Ovary (tissue), 9 donors: ENCODE results near the gene ZNF652. TPM values are rescaled to one million over a fixed set of nuclear protein-coding genes. Genes with fewer than 3 reads are reported as not detected.

Source experiments
- DNase-seq, 5 donors: peaks; one replicate each; pipeline ENCODE4 v3.0.0-alpha.2; 2019 to 2020
- H3K27ac ChIP-seq, 2 donors: fragments of 200-600 bp; one replicate each; pipeline versions ENCODE4 v1.5.1 to v1.8.0; 2019 to 2022
- H3K27me3 ChIP-seq: fragments of 200-600 bp; one replicate; pipeline ENCODE4 v1.8.0; 2022
- H3K36me3 ChIP-seq: fragments of 200-600 bp; sonication (generic); one replicate; pipeline ENCODE4 v1.5.1; 2019
- H3K4me1 ChIP-seq: one replicate; pipeline ENCODE4 v1.8.1; 2013; ENCODE audit warnings: mild to moderate bottlenecking, moderate library complexity; ENCODE audit not compliant: insufficient read depth
- H3K4me3 ChIP-seq: fragments of 200-600 bp; sonication (generic); one replicate; pipeline ENCODE4 v1.5.1; 2017
- H3K9me3 ChIP-seq, 2 donors: fragments of 200-600 bp in 1 of 2; sonication (generic) in 1 of 2; one replicate each; pipeline versions ENCODE4 v1.5.1 to v1.8.1; 2013 to 2019; ENCODE audit warnings: mild to moderate bottlenecking in 1 of 2, moderate library complexity in 1 of 2
- CTCF ChIP-seq, 3 donors: fragments of 450-650 bp in 2 of 3; fragments of 200-600 bp in 1 of 3; IDR thresholded peaks; one replicate each; pipeline versions ENCODE4 v1.5.1 to v1.8.0; 2016 to 2022; ENCODE audit warnings: antibody characterized with exemption in 3 of 3, mild to moderate bottlenecking in 1 of 3
- EP300 ChIP-seq: sonication (generic); formaldehyde crosslinking; IDR thresholded peaks from one replicate; pipeline ENCODE4 v1.6.1; 2017; ENCODE audit warnings: antibody characterized with exemption
- POLR2A ChIP-seq: fragments of 450-650 bp; IDR thresholded peaks from one replicate; pipeline ENCODE4 v1.6.1; 2017; ENCODE audit warnings: antibody characterized with exemption, mild to moderate bottlenecking, moderate library complexity
- WGBS, 3 donors: extraction: QIAGEN DNeasy Blood & Tissue Kit in 1 of 3; methylation state at CpG; one replicate each; pipeline versions ENCODE4 v1.1.5 to v1.1.7; 2013 to 2017; 5-methylcytosine and 5-hydroxymethylcytosine counted together
- intact Hi-C, 4 donors: fragments of 100-400 bp; cut with DNase I; formaldehyde crosslinking; loops; one replicate each; pipeline versions ENCODE4 v1.11.0 to v1.15.1; 2022 to 2023
- polyA plus RNA-seq, 2 donors: library from polyadenylated mRNA; stranded (reverse); fragments of 200-250 nt in 1 of 2; fragments of 350-450 nt in 1 of 2; fragmentation: Illumina TruSeq in 1 of 2; extraction: RNeasy Lipid Tissue Mini Kit (QIAGEN cat#74804) in 1 of 2; gene quantifications; one replicate each; pipeline ENCODE4 v1.2.3, GENCODE V29; 2013 to 2014
- total RNA-seq, 7 donors: library from RNA; depleted of rRNA in 2 of 7; stranded (reverse); fragments of >200 nt in 2 of 7; fragmentation: NEBNext Ultra II Directional in 3 of 7; extraction: Animal tissue kit (Norgen Biotek cat#: 25700) in 3 of 7; gene quantifications; one replicate each; pipeline versions ENCODE4 v1.1.0 to v1.2.4, GENCODE V29; 2016 to 2023
- donor health status: DM: no; HTN: no; CAD: no; lungs with moderate emphysema.
- donor health status: DM: no; HTN: no; CAD: no.
- donor health status: Bipolar disorder and iron deficiency.
- donor health status: DM: yes; HTN: yes; CAD: no.
- donor health status: DM: no; HTN: no; CAD: no.
- donor health status: DM: yes; HTN: yes; CAD: no.

The ZNF652 gene
- total and polyA plus RNA-seq, 9 donors: 17.1 to 60.9 (median 48.8) TPM

- Histone ChIP-seq H3K9me3 (no peaks in the 10 kb centered on the region), H3K36me3 (no peaks in the 10 kb centered on the region), H3K4me1 (no peaks in the 10 kb centered on the region), H3K27ac (no peak overlapping the region), H3K4me3 (no peak overlapping the region), H3K27me3 (no peaks in the 10 kb centered on the region)
- intact Hi-C loops: loop anchor here (2.0 to 10.0 kb wide), 6 partner anchors 77 to 242 kb away; no protein-coding TSS in a partner anchor
- TF ChIP-seq POLR2A: no peak
- TF ChIP-seq EP300: no peak
- peak; percentile 25 to 61 (median 56) for TF ChIP-seq CTCF (IDR thresholded peaks at IDR 0.05)
- WGBS, 3 donors: 32 to 41% (median 39%) methylated on average over 9 of the region's 9 CpGs
- DNase-seq: peak; percentile 62 to 74 (median 67)
These were observed 46.3 kb downstream of the ZNF652 start for GRCh38 chr17:49315551-49316257.

DNA sequence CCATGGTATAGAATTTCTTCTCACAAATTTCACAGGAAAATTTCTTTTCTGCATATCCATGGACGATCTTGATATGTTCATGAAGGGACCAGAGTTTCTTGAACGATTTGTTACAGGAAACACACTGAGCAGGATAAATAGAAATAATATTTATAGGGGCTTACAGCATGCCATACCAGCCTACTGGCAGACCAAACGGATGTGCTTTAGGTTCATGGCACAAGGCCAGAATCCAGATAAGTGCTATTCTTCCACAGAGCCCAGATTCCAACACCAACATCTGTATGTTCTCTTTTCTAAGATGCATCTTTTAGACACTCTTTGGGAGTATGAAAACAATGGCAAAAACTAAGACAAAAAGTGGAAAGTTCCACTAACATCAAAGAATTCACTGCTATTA is 49.3 kb downstream of the ZNF652 start:
- no peaks in the 10 kb centered on the region for H3K36me3 ChIP-seq
- TF ChIP-seq EP300 (no peak), POLR2A (no peak), CTCF (IDR thresholded peaks at IDR 0.05) (no peak)
- no peaks in the 10 kb centered on the region for H3K9me3 ChIP-seq
- WGBS, 3 donors: 73 to 81% (median 76%) methylated on average over 3 of the region's 3 CpGs
- intact Hi-C loops: loop anchor here (10.0 kb wide), 3 partner anchors 82 to 242 kb away; no protein-coding TSS in a partner anchor
- no peak overlapping the region for H3K4me3 ChIP-seq
- no peaks in the 10 kb centered on the region for H3K4me1 ChIP-seq
- H3K27ac ChIP-seq: no peak overlapping the region
- no peaks in the 10 kb centered on the region for H3K27me3 ChIP-seq
- DNase-seq: no peak

- intact Hi-C loops: no loop called here
- Histone ChIP-seq H3K36me3 (no peaks in the 10 kb centered on the region), H3K27ac (no peak overlapping the region), H3K4me3 (no peak overlapping the region), H3K27me3 (no peaks in the 10 kb centered on the region), H3K4me1 (no peaks in the 10 kb centered on the region), H3K9me3 (no peaks in the 10 kb centered on the region)
- no peak for DNase-seq
- 92 to 95% (median 94%) methylated on average over 3 of the region's 3 CpGs for WGBS, 3 donors
- TF ChIP-seq EP300 (no peak), CTCF (IDR thresholded peaks at IDR 0.05) (no peak)
These were observed 62.1 kb downstream of the ZNF652 start for GRCh38 chr17:49299996-49300395.

DNA sequence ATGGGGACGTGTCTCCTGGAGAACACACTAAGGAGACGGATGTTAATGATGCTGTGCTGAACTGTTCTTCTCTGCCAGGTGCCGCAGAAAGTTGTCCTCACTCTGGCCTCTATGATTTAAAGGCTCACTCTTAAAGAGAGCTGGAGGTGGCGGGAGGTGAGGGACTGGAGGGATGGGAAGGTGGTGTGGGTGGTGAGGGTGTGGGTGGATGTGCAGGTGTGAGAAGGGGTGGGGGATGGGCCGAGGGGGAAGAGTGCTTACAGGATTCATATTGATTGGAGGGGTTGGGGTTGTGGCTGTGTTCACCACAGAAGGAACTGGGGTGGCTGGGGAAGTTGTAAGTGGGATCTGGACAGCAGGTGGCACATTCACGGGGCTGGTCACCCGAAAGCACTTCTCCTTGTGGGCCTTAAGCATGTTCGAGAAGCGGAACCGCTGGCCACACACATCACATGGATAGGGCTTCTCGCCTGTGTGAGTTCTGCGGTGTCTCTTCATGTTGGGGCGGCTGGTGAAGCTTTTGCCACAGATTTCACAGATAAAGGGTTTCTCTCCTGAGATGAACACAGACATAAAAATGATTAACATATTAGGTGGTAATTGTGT is 63.6 kb downstream of the ZNF652 start:
- H3K27me3 ChIP-seq: no peaks in the 10 kb centered on the region
- no peak overlapping the region for H3K4me3 ChIP-seq
- H3K36me3 ChIP-seq: no peaks in the 10 kb centered on the region
- H3K27ac ChIP-seq: no peak overlapping the region
- DNase-seq: no peak
- intact Hi-C loops: no loop called here
- TF ChIP-seq EP300 (no peak), CTCF (IDR thresholded peaks at IDR 0.05) (no peak)
- WGBS, 3 donors: 89 to 91% (median 91%) methylated on average over 13 of the region's 13 CpGs
- H3K9me3 ChIP-seq: no peaks in the 10 kb centered on the region
- no peaks in the 10 kb centered on the region for H3K4me1 ChIP-seq
